NCI-H2029 (cell line): ENCODE measurements around the gene FOXO1.
"Not testable (repeated sequence)": the region's sequence is repeated elsewhere in the genome, so short reads cannot be mapped to it uniquely, and the experiment has no call there.

Experiments used
- DNase-seq: peaks from one replicate; lab custom pipeline; 2025; lab: John Stamatoyannopoulos, UW

Gene FOXO1

DNA sequence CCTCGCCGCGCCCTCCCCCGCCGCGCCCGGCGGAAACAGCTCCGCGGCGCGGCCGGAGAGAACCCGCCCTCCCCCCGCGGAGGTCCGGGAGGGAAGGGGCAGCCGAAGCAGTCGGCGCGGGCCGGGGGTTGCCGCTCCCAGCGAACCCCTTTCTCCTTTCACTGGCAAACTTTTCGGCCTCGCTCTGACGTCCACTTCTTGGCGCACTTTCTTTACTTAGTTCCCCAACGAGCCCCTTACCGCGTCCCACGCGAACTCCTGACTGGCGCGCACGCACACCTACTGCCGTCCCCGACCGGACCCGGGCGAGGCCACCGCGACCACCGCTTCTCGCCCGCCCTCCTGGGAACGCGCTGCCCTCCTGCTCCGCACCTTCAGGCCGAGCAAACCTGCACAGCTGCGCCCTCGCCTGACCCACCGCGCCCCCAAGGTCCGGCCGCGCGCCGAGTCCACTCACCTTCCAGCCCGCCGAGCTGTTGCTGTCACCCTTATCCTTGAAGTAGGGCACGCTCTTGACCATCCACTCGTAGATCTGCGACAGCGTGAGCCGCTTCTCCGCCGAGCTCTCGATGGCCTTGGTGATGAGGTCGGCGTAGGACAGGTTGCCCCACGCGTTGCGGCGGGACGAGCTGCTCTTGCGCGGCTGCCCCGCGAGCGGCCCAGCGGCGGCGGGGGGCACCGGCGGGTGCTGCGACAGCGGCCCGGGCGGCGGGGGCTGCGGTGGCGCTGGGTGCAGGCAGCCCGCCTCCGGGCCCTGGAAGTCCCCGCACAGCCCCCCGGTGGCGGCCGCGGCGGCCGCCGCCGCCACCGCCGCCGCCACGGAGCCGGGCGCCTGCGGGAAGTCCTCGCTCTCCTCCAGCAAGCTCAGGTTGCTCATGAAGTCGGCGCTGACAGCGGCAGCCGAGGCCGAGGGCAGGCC is 1.1 kb downstream of the FOXO1 start:
- DNase-seq = no peak

GRCh38 chr13:40664350-40665125 is 1.9 kb downstream of the FOXO1 start:
- DNase-seq = no peak

DNA sequence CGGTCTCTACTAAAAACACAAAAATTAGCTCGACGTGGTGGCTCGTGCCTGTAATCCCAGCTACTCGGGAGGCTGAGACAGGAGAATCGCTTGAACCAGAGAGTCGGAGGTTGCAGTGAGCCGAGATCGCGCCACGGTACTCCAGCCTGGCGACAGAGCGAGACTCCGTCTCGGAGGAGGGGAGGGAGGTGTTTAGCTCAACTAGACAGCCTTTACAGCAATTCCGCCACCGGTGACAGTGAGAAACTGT is 2.4 kb downstream of the FOXO1 start:
- DNase-seq = not testable (repeated sequence)

GRCh38 chr13:40662866-40663265 is 3.6 kb downstream of the FOXO1 start:
- no peak for DNase-seq

- DNase-seq = no peak
These were observed 4.4 kb downstream of the FOXO1 start for GRCh38 chr13:40661875-40662665.

DNA sequence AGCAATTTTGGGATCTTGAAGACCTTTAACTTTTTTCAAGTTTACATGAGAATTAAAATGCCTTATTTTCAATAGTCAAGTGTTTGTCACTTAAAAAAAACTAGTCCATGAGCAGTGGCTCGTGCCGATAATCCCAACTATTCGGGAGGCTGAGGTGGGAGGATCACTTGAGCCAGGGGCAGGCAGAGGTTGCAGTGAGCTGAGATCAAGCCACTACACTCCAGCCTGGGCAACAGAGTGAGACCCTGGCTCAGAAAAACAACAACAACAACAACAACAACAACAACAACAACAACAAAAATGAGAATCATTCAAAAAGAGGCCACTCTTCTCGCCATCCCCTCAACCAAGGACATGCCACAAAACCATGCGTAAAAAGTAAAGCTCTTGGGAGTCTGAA is 5.7 kb downstream of the FOXO1 start:
- no peak for DNase-seq

GRCh38 chr13:40660141-40660664 is 6.2 kb downstream of the FOXO1 start:
- no peak for DNase-seq

DNA sequence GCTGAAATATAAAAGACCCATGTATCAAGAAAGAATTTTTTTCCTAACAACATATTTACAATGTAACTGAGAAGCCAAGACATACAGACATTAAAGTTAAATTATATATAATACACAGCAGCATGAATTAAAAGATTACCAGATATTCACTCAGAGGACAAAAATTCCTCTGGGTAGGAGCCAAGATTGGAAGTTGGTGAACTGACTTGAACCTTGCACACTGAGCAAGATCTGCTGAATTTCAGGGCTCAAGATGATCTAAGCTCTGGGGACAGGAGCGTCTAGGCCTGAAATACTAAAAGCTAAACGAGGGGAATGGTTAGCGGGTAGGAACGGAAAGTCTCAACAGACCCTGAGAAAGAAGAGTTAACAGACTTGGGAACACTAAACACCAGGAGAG is 8.5 kb downstream of the FOXO1 start:
- no peak for DNase-seq

DNA sequence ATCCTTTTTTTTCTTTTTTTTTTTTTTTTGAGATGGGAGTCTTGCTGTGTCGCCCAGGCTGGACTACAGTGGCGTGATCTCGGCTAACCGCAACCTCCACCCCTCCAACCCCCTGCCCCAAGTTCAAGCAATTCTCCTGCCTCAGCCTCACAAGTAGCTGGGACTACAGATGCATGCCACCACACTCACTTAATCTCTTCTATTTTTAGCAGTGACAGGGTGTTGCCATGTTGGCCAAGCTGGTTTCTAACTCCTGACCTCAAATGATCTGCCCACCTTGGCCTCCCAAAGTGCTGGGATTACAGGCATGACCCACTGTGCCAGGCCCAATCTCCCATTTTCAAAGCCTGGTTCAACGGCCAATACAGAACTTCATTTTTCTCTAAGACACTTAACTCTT is 9.1 kb downstream of the FOXO1 start:
- no peak for DNase-seq

DNA sequence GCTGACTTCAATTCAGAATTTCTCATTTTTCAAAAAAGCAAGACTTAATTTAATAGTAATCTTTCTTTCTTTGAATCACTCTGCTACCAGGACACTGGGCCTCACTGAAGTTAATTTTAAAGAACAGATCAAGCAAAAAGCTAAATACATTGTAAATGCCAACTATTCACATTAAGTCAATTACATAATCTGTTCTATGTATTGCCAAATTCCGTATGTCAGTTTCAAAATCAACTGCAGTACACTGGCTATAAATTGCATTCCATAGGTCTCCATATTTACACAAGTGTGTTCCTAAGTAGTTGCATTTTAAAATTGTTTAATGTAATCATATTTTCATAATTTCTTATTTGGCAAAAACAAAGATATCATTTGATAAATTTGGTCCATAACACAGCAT is 10.1 kb downstream of the FOXO1 start:
- DNase-seq = no peak

GRCh38 chr13:40653527-40654318 is 12.7 kb downstream of the FOXO1 start:
- DNase-seq = no peak

GRCh38 chr13:40652588-40652940 is 13.9 kb downstream of the FOXO1 start:
- no peak for DNase-seq

- no peak for DNase-seq
These were observed 14.4 kb downstream of the FOXO1 start for GRCh38 chr13:40651866-40652587.

- no peak for DNase-seq
These were observed 17.6 kb downstream of the FOXO1 start for GRCh38 chr13:40648841-40649240.

DNA sequence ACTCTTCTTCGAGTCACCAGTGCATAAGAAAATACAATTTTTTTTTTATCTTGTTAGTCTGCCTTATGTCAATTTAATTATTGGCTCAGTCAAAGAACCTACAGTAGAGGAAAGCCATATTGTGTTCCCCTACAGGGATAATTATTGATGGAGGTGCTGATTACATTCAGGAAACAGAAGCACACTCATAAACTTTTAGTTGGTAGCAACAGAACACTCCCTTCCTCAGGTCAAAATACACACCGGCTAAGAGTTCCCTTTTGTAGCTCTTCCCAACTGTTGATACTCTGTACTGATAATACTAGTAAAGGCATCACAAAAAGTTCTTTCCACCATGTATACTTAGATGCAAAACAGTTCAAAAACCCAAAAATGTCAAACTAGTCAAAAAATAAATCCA is 18.4 kb downstream of the FOXO1 start:
- DNase-seq = no peak

- DNase-seq = no peak
These were observed 21.4 kb downstream of the FOXO1 start for GRCh38 chr13:40644838-40645604.

DNA sequence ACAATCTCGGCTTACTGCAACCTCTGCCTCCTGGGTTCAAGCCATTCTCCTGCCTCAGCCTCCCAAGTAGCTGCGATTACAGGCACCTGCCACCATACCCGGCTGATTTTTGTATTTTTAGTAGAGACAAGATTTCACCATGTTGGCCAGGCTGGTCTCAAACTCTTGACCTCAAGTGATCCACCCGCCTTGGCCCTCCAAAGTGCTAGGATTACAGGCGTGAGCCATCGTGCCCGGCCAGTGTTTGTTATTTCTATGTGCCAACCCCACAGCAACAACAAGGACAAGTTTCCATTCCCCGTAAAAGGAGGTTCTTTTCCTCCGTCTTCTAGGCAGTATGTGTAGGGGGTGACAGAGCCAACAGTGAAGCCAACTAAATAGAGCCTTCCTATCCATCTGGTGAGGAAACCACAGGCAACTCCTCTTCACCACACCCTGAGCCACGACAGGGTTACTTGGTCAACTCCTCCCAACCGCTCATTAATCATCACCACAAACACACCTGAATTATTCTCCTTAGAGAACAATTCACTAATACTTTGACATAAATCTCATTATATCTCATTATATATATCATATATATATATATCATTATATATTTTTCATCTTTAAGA is 25.5 kb downstream of the FOXO1 start:
- DNase-seq = no peak

DNA sequence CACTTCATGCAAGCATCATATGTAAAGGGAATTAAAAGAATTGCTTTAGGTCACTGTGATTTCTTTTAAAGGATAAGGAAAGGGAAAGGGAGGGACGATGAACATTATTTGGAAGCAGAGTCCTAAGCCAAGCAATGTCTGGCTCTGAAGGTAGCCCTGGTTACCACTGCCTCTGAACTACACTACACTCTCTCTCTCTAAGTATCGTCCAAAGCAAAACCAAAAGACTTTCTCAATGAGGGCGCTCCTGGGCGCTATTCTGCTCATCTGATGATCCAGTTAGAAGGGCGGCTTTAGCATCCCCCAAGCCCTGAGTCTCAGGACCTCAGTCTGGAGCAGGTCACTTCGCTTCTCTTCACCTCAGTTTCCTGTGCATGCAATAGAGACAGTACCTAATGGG is 26.2 kb downstream of the FOXO1 start:
- no peak for DNase-seq

DNA sequence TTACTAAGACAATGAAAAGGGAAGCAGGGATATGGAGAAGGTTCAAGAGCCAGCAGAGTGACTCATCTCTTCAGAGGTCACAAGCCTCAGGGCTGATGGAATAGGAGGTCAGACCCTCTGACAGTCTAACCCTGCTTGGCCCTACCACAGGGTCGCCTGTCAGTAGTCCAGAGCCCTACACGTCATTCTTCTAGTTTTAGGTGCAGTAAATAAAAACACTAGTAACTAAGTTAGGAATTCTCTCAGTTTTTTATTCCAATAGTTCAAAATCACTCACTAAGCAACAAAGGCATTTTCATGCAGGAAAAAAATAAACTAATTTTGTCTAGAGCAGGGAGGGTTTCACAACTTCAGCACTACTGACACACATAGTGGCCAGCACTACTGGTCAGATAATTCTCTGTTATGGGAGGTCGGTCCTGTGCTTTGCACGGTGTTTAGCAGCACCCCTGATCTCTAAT is 27.2 kb downstream of the FOXO1 start:
- no peak for DNase-seq

DNA sequence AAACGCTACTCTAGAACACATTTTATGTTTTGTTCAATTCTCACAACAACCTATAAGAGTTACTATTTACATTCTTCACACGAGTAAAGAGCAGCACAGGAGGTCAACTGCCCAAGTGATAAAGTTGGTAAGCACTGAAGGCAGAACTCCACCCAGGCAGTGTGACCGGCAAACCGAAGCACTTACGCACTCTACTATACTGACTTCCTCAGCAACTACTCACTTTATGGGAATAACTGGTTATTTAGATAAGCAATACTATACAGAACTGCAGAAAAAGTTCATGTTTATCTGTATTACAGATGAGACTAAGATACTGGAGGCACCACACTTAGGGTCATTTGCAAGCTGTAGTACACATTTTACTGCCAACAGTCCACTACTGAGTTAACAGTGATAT is 28.8 kb downstream of the FOXO1 start:
- DNase-seq = no peak
